Hepatocyte (in vitro differentiated cells): Measurements from ENCODE around the gene NPFF.

Experiments used
- CTCF ChIP-seq: fragments of 200-600 bp; sonication (generic); IDR thresholded peaks from 2 replicates; pipeline ENCODE4 v1.5.1; 2016; ENCODE audit warnings: antibody characterized with exemption, mild to moderate bottlenecking; ENCODE audit not compliant: poor library complexity
- EZH2 ChIP-seq: fragments of 200-600 bp; sonication (generic); IDR thresholded peaks from 2 replicates; pipeline ENCODE4 v1.6.1; 2016; ENCODE audit warnings: antibody characterized with exemption, mild to moderate bottlenecking, borderline replicate concordance
- EZH2phosphoT487 ChIP-seq: fragments of 200-600 bp; sonication (generic); IDR thresholded peaks from one replicate; pipeline ENCODE4 v1.6.1; 2018; ENCODE audit warnings: antibody characterized with exemption, mild to moderate bottlenecking, low read depth, moderate library complexity; ENCODE audit not compliant: unreplicated experiment, severe bottlenecking

GRCh38 chr12:53492830-53493609 lies 14.3 kb downstream of the NPFF start:
- peak; percentile 5 for TF ChIP-seq CTCF
- TF ChIP-seq EZH2: no peak
- no peak for TF ChIP-seq EZH2phosphoT487
